CD14-positive monocyte (primary cell): ENCODE data around the gene EML6. TPM values are rescaled to one million over a fixed set of nuclear protein-coding genes. Genes with fewer than 3 reads are reported as not detected.

Experiments
- DNase-seq, 3 donors: peaks; one replicate each; pipeline ENCODE4 v3.0.0-alpha.2; 2011 to 2022
- H2AFZ ChIP-seq: 2 replicates; pipeline ENCODE4 v1.6.0; 2012; ENCODE audit warnings: mild to moderate bottlenecking, low read depth, low read length, inconsistent platforms; ENCODE audit not compliant: insufficient read depth, poor library complexity, severe bottlenecking
- H3K27ac ChIP-seq, 2 donors: 1 replicate in 1 of 2; 2 replicates in 1 of 2; pipeline ENCODE4 v1.5.1; 2012 to 2013; ENCODE audit warnings: low read length in 2 of 2, control low read depth in 1 of 2, inconsistent platforms in 1 of 2, low read depth in 1 of 2, mild to moderate bottlenecking in 1 of 2
- H3K27me3 ChIP-seq, 2 donors: one replicate each; pipeline versions ENCODE4 v1.6.0 to v1.6.1; 2011 to 2013; ENCODE audit warnings: low read length in 2 of 2; ENCODE audit not compliant: control insufficient read depth in 2 of 2, insufficient read depth in 2 of 2
- H3K36me3 ChIP-seq, 2 donors: replicated peaks in 1 of 2; 1 replicate in 1 of 2; 2 replicates in 1 of 2; pipeline versions ENCODE4 v1.5.1 to v1.6.1; 2012 to 2013; ENCODE audit warnings: low read length in 2 of 2, control low read depth in 1 of 2, inconsistent platforms in 1 of 2, mild to moderate bottlenecking in 1 of 2; ENCODE audit not compliant: insufficient read depth in 2 of 2, control insufficient read depth in 1 of 2
- H3K4me1 ChIP-seq, 2 donors: 1 replicate in 1 of 2; 2 replicates in 1 of 2; pipeline versions ENCODE4 v1.5.1 to v1.6.1; 2012 to 2013; ENCODE audit warnings: low read length in 2 of 2, control low read depth in 1 of 2, inconsistent platforms in 1 of 2, mild to moderate bottlenecking in 1 of 2, moderate library complexity in 1 of 2; ENCODE audit not compliant: insufficient read depth in 2 of 2, control insufficient read depth in 1 of 2
- H3K4me2 ChIP-seq: replicated peaks from 2 replicates; pipeline ENCODE3; 2012; ENCODE audit warnings: low read length, moderate library complexity, mild to moderate bottlenecking; ENCODE audit not compliant: poor library complexity, severe bottlenecking; ENCODE audit errors: extremely low read depth
- H3K4me3 ChIP-seq, 3 experiments: fragments of 200-600 bp in 1 of 3; sonication (generic) in 1 of 3; replicated peaks in 1 of 3; 1 replicate in 2 of 3; 2 replicates in 1 of 3; pipeline ENCODE4 v1.5.1; 2011 to 2013; ENCODE audit warnings: low read length in 3 of 3, mild to moderate bottlenecking in 3 of 3, control low read depth in 2 of 3, low read depth in 2 of 3, inconsistent platforms in 1 of 3, moderate library complexity in 1 of 3
- H3K79me2 ChIP-seq: 2 replicates; pipeline ENCODE4 v1.6.0; 2012; ENCODE audit warnings: mild to moderate bottlenecking, control low read depth, inconsistent platforms, low read length, moderate library complexity; ENCODE audit not compliant: insufficient read depth
- H3K9ac ChIP-seq: 2 replicates; pipeline ENCODE4 v1.6.0; 2017; ENCODE audit warnings: low read length, mild to moderate bottlenecking; ENCODE audit not compliant: insufficient read depth, poor library complexity, severe bottlenecking
- H3K9me3 ChIP-seq, 2 donors: replicated peaks in 1 of 2; 1 replicate in 1 of 2; 2 replicates in 1 of 2; pipeline versions ENCODE4 v1.5.1 to v1.6.1; 2012 to 2013; ENCODE audit warnings: low read length in 2 of 2, control low read depth in 1 of 2; ENCODE audit not compliant: control insufficient read depth in 1 of 2, insufficient read depth in 1 of 2
- H4K20me1 ChIP-seq: 2 replicates; pipeline ENCODE4 v1.6.0; 2012; ENCODE audit warnings: mild to moderate bottlenecking, low read length, control low read depth, moderate library complexity; ENCODE audit not compliant: insufficient read depth
- H3K27ac Mint-ChIP-seq, 7 donors: one replicate each; pipeline ENCODE4 v1.8.0; 2020; ENCODE audit warnings: mild to moderate bottlenecking in 7 of 7, mixed read lengths in 7 of 7, moderate library complexity in 6 of 7, inconsistent platforms in 2 of 7
- H3K27me3 Mint-ChIP-seq, 3 donors: one replicate each; pipeline ENCODE4 v1.8.0; 2021 to 2022; ENCODE audit warnings: low read depth in 3 of 3, mild to moderate bottlenecking in 3 of 3, mixed read lengths in 3 of 3, moderate library complexity in 3 of 3, inconsistent platforms in 1 of 3
- H3K36me3 Mint-ChIP-seq, 2 donors: one replicate each; pipeline ENCODE4 v1.8.0; 2020; ENCODE audit warnings: mixed read lengths in 2 of 2, inconsistent platforms in 1 of 2, mild to moderate bottlenecking in 1 of 2
- H3K4me1 Mint-ChIP-seq: one replicate; pipeline ENCODE4 v1.8.0; 2020; ENCODE audit warnings: mild to moderate bottlenecking, mixed read lengths
- H3K4me3 Mint-ChIP-seq, 2 donors: one replicate each; pipeline ENCODE4 v1.8.0; 2020; ENCODE audit warnings: mild to moderate bottlenecking in 2 of 2, mixed read lengths in 2 of 2, moderate library complexity in 1 of 2
- H3K9me3 Mint-ChIP-seq, 7 donors: one replicate each; pipeline ENCODE4 v1.8.0; 2020 to 2022; ENCODE audit warnings: mixed read lengths in 7 of 7, mild to moderate bottlenecking in 6 of 7, moderate library complexity in 6 of 7, inconsistent platforms in 2 of 7
- WGBS: methylation state at CpG from one replicate; pipeline ENCODE4 v1.1.5; 2013; ENCODE audit warnings: missing lambda C conversion rate; ENCODE audit not compliant: insufficient coverage; 5-methylcytosine and 5-hydroxymethylcytosine counted together
- intact Hi-C, 2 donors: fragments of 100-400 bp; cut with micrococcal nuclease; formaldehyde crosslinking; loops; one replicate each; pipeline versions ENCODE4 v1.15.0 to v1.15.1; 2023
- polyA plus RNA-seq, 3 donors: library from polyadenylated mRNA; depleted of rRNA in 1 of 3; unstranded in 2 of 3; stranded (reverse) in 1 of 3; fragments of 300-500 nt in 2 of 3; fragments of >200 nt in 1 of 3; fragmentation: Illumina TruSeq in 2 of 3; gene quantifications; 1 replicate in 2 of 3; 2 replicates in 1 of 3; pipeline ENCODE4 v1.2.3, GENCODE V29; 2012 to 2021
- TF ChIP-seq, protein P1 (sequence below): fragments of 200-600 bp; IDR thresholded peaks from one replicate; pipeline ENCODE4 v1.8.0; 2022; ENCODE audit warnings: antibody characterized with exemption, mild to moderate bottlenecking

EML6 gene
- polyA plus RNA-seq, 3 donors, result 0.79 TPM; not detected in 2

DNA sequence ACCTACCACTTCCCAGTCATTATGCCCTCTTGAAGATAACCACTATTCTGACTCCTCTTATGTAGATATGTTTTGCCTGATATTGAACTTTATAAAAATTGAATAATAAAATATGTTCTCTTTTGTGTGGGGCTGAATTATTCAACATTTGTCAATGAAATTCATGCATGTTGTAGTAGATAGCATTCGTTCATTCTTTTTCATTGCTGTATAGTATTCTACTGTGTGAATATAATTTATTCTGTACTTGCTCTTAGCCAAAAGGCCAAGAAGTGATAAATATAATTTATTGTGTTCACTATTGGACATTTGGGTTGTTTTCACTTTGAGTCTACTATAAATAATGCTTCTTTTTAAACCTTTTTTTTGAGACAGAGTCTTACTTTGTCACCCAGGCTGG lies 29.0 kb downstream of the EML6 start:
- Mint-ChIP-seq H3K4me3 (no peak overlapping the region), H3K27ac (no peak overlapping the region), H3K36me3 (no peaks in the 10 kb centered on the region), H3K4me1 (peaks cover 2% of the 10 kb centered on the region), H3K9me3 (peaks cover 0 to 5% (median 0%) of the 10 kb centered on the region in 7 donors), H3K27me3 (peaks cover 0 to 2% (median 1%) of the 10 kb centered on the region in 3 donors)
- no peaks in the 10 kb centered on the region for H4K20me1 ChIP-seq
- intact Hi-C loops, result no loop called here
- H3K79me2 ChIP-seq, result no peaks in the 10 kb centered on the region
- no CpG with 5 or more reads among the region's 1 CpG for whole genome bisulfite sequencing
- H3K27me3 ChIP-seq, result no peaks in the 10 kb centered on the region
- peaks cover 0 to 4% of the 10 kb centered on the region in 2 donors for H3K9me3 ChIP-seq
- no peaks in the 10 kb centered on the region for H3K4me1 ChIP-seq
- TF ChIP-seq, protein P1, sequence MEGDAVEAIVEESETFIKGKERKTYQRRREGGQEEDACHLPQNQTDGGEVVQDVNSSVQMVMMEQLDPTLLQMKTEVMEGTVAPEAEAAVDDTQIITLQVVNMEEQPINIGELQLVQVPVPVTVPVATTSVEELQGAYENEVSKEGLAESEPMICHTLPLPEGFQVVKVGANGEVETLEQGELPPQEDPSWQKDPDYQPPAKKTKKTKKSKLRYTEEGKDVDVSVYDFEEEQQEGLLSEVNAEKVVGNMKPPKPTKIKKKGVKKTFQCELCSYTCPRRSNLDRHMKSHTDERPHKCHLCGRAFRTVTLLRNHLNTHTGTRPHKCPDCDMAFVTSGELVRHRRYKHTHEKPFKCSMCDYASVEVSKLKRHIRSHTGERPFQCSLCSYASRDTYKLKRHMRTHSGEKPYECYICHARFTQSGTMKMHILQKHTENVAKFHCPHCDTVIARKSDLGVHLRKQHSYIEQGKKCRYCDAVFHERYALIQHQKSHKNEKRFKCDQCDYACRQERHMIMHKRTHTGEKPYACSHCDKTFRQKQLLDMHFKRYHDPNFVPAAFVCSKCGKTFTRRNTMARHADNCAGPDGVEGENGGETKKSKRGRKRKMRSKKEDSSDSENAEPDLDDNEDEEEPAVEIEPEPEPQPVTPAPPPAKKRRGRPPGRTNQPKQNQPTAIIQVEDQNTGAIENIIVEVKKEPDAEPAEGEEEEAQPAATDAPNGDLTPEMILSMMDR, result no peak
- H3K4me3 ChIP-seq, result no peak overlapping the region
- H3K27ac ChIP-seq, result no peak overlapping the region
- H3K4me2 ChIP-seq, result no peak overlapping the region
- no peaks in the 10 kb centered on the region for H3K36me3 ChIP-seq
- no peak for DNase-seq
- H2AFZ ChIP-seq, result no peak overlapping the region
- H3K9ac ChIP-seq, result no peak overlapping the region

GRCh38 chr2:54755641-54756326 lies 32.3 kb downstream of the EML6 start:
- H3K9me3 ChIP-seq, result peaks cover 0 to 4% of the 10 kb centered on the region in 2 donors
- DNase-seq, result no peak
- no peak overlapping the region for H3K27ac ChIP-seq
- no peaks in the 10 kb centered on the region for H3K27me3 ChIP-seq
- H4K20me1 ChIP-seq, result no peaks in the 10 kb centered on the region
- Mint-ChIP-seq H3K9me3 (peaks cover 0 to 5% (median 0%) of the 10 kb centered on the region in 7 donors), H3K27me3 (peaks cover 0 to 1% (median 1%) of the 10 kb centered on the region in 3 donors), H3K27ac (no peak overlapping the region), H3K4me1 (peaks cover 7% of the 10 kb centered on the region), H3K36me3 (no peaks in the 10 kb centered on the region), H3K4me3 (no peak overlapping the region)
- WGBS, result 59% methylated on average over 5 of the region's 9 CpGs
- H2AFZ ChIP-seq, result no peak overlapping the region
- H3K9ac ChIP-seq, result no peak overlapping the region
- no peaks in the 10 kb centered on the region for H3K79me2 ChIP-seq
- H3K4me1 ChIP-seq, result no peaks in the 10 kb centered on the region
- H3K4me3 ChIP-seq, result no peak overlapping the region
- intact Hi-C loops, result no loop called here
- TF ChIP-seq, protein P1, result no peak
- H3K4me2 ChIP-seq, result no peak overlapping the region
- no peaks in the 10 kb centered on the region for H3K36me3 ChIP-seq
